HG03442 (cell line): ENCODE measurements around the gene KRT71.

Source experiments
- ATAC-seq: cut with Tn5 transposase; IDR thresholded peaks from one replicate; pipeline ENCODE4 v1.9.1; 2021; ENCODE audit warnings: mild to moderate bottlenecking, moderate library complexity; ENCODE audit not compliant: unreplicated experiment

The KRT71 gene

DNA sequence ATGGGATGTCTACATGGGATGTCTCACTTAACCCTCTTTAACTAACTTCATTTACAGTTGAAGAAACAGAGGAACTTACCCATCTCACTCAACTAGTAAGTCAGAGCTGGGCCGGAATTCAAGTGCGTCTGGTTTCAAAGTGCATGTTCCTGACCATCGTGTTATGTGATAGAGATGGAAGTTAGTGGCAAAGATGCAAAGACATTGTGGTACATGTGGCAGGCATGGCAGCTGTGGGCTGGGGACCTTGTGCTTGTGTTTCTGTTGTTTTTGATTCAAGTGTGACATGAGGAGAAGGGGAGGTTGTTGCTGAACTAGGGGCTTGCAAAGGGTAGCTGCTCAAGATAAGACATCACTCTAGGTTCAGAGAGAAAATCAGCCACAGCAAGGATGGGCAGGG is 23.0 kb upstream of the KRT71 start:
- no peak for ATAC-seq

DNA sequence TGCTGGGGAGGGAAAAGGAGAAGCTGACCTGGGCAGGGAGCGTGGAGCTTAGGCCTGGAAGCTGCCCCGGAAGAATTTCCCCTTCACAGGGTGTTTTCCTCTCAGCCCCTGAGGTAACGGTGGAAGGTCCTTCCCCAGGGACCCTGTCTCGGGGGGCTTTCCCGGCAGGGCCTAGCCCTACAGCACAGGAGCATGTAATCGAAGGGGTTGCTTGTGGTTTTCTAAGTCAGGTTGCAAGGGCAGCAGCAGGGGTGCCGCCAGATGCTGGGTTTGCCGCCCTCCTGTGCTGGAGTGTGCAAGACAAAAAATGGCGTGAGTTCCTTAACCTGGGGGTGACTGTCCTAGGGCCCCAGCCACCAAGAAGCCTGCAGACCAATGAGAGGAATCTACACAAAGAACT is 22.3 kb upstream of the KRT71 start:
- ATAC-seq = no peak

DNA sequence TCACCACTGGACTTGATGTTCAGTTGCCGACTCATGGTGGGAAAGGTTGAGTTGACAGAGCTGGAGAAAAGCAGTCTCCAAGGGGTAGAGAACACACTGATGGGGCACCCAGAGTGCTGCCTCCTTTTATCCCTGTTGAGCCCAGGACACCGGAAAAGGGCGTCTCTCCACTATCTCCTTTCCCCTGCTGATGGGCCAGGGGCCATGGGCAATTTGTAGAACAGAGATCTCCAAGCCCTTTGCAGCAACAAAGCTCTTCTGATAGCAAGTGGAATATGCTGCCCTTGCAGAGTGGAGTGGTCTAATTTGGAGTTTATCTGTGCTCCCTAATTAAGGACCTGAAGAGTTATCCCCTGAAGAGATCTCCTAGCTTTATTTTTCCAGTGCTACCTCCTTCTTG is 20.8 kb upstream of the KRT71 start, which contains the start of gene KRT74:
TSS of gene KRT74 (minus strand) at position 101 of the 400 bp plus-strand sequence. CDS start at position 35, 66 bp downstream.
- no peak for ATAC-seq

DNA sequence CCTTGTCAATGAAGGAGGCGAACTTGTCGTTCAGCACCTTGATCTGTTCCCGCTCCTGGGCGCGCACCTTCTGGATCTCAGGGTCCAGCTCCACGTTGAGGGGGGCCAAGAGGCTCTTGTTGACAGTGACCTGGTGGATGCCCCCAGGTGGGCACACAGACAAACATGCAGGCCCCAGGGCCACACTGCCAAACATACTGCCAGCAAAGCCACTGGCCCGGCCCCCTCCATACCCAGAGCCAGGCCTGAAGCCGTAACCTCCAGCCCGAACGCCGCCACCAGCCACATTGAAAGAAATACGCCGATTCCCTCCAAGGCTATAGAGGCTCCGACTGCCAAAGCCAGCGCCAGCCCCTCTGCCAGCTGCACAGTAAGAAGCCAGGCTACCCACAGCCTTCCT is 20.4 kb upstream of the KRT71 start:
- no peak for ATAC-seq

DNA sequence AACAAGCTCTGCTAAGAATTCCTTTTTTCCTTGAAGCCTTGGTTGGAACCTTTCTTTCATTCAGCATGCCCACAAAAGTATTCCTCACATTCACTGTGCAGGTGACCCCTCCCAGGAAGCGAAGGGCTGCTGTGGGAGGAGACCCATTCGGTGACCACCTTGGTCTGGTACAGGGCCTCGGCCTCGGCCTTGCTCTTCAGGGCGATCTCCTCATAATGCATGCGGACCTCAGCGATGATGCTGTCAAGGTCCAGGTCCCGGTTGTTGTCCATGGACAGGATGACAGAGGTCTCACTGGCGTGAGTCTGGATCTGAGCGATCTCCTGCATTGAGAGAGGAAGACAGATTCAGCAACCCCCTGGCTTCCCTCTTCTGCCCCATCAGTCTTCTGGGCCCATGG is 17.6 kb upstream of the KRT71 start:
- ATAC-seq = no peak

DNA sequence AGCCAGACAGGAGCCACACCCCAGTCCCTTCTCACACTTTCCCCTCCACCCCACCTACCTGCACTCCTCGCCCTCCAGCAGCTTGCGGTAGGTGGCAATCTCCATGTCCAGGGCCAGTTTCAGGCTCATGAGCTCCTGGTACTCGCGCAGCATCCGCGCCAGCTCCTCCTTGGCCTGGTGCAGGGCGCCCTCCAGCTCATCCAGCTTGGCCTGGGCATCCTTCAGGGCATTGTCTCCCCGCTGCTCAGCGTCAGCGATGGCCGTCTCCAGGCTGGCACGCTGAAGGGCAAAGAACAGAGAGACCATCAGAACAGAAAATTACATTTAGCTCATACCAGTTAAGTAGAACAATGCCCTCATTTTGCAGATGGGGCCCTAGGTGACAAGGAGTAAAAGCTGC is 15.2 kb upstream of the KRT71 start:
- no peak for ATAC-seq

DNA sequence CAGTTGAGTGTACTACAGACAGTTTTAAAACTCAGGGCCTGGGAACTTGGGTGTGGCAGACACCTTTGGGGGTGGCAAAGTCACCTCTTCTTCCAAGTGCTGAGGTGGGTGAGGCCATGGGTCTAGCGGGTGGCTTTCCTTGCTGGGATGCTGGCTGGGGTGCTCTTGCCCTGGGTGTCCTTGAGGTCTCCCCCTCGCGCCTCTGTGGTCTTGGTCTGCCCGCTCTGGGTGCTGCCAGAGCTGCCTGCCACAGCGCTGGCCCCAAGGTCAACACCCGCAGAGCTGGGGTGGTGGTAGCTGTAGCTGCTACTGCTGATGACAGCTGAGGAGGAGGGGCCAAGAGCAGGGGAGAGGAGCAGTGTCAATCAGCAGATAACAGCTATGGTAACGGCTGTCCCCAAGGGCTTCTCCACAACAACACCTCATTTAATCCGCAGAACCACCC is 13.9 kb upstream of the KRT71 start:
- ATAC-seq = no peak

DNA sequence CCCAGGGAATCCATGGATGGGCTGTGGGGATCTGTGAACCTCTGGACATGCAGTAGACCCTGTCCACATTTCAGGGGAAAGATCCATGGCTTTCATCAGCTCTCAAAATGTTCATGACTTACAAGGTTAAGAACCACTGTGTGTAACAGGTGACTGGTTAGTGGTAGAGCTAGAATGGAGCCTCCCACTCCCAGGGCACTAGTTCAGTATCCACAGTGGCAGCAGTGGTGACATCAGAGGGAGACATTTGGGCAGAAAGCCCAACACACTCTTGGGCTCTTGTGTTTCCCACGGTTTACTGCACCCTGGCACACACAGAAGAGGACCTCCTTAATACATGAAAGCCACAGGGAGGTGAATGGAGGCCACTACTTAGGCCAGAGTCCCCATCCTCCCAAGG is 11.6 kb upstream of the KRT71 start:
- no peak for ATAC-seq

DNA sequence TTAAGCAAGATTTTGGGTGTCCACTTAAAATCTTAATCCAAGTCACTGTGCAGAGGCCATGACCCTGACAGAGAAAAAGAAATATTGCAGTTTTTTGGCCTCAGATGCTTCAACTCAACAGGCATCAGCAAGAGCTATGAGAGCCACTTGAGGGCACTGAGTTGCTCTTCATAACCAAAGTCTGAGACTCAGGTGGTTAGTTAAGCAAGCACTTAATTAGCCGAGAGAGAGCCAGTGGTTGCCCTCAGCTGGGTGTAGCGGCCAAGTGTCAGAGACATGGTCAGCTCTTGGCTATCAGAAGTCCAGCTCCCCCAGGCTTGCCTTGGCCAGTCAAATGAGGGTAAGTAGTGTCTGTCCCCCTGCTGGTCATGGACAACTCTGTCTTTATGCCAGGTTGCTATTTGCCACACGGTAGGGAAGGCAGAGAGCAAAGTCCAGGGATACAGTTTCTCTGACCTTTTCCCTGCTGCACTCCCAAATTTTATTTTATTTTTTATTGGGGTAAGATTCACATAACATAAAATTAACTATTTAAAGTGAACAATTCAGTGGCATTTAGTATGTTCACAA is 9.0 kb upstream of the KRT71 start:
- ATAC-seq = no peak

DNA sequence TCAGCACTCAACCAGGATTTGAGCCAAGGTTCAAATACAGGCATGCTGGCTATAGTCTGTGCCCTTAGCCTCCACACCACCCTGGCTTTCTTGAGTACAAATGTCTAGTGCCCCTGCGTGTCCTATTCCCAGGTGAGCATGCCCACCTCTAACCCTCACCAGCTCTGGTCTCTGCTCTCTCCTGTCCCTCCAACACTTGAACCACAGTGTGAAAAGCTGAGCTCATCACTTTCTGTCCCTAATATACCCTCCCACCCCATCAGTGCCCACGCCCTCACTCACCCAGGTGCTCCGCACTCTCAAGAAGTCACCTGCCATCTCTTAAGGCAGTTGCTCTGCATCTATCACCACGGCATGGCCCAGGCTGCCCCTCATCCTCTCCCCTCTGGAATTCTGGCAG is 7.0 kb upstream of the KRT71 start:
- ATAC-seq = no peak

DNA sequence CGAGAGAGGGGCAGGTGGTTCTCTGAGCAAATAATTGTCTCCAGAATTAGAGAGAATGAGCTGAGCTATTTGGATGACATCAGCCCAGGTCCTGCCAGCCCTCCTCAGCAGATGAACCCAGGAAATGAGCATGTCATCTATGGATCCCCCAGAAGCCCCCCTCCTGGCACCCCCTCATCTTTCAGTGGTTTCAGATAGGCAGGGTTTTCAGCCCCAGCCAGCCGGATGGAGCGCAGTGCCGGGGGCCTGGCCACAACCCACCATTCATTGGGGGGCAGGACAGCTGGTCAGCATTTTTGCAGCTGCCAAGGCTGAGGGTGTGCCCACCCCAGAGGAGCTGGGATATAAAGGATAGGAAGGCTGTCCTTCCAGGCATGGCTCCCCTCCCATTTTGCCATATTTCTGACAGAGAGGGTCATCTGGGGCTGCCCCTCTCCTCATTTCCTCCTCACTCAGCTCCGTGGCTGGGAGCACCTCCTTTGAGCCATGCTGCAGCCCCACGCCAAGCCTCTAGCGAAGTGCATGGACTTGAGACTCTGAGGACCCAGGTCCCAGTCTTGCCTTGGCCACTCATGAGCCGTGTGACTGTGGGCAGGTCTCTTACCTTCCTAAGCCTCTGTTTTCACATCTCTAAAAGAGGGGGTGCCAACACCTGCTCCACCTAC is 6.0 kb upstream of the KRT71 start:
- no peak for ATAC-seq

DNA sequence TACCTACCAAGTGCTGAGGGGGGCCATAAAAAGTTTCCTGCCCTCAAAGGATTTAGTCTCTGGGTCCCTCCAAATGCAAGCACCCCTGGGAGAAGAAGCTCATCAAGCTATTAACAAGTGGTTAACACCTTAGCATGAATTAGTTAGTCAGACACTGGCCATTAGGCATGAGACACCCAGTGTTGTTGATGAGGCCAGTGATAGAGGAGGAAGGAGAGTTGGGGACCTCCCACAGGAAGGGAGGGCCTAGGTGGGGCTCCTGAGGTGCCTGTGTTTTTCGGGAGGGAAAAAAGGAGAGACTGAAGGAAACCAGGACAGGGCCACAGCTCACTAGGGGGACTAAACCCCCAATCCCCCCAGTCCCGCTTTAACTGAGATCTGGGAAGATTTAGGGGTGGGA is 4.5 kb upstream of the KRT71 start:
- ATAC-seq = no peak

DNA sequence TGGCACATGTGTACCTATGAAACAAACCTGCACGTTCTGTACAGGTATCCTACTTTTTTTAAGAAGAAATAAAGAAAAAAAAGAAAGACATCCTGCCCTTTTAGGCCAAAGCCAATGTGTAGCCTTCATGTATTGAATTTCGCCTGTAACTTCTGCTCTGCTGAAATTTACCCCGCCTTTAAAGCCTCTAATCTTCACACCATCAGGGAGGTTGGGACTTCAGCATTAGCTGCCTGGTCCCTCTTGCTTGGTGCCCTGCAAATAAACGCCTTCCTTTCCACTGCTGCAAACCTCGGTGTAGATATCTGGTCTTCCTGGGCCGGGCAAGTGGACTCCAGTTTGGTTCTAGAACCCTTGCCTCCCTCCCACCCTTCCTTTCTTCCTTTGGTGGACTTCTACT is 2.6 kb upstream of the KRT71 start:
- no peak for ATAC-seq

DNA sequence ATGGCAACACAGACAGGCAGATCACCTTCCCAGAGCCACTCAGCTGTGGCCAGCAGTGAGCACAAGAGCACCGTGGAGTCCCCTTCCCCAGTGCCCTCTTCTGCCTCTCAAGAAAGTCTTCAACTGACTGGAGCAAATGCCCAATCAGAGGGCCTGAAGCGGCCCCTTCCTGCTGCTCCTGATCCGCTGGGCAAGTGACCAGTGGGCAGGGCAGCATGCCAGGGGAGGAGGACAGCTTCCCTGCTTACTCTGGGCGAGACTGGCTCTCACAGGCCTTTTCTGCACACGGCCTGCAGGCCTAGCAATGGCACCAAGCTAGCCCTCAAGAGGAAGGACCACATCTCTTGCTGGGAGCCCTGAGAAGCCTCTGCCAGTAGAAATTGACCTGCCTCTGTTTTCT is 890 bp downstream of the KRT71 start:
- no peak for ATAC-seq

DNA sequence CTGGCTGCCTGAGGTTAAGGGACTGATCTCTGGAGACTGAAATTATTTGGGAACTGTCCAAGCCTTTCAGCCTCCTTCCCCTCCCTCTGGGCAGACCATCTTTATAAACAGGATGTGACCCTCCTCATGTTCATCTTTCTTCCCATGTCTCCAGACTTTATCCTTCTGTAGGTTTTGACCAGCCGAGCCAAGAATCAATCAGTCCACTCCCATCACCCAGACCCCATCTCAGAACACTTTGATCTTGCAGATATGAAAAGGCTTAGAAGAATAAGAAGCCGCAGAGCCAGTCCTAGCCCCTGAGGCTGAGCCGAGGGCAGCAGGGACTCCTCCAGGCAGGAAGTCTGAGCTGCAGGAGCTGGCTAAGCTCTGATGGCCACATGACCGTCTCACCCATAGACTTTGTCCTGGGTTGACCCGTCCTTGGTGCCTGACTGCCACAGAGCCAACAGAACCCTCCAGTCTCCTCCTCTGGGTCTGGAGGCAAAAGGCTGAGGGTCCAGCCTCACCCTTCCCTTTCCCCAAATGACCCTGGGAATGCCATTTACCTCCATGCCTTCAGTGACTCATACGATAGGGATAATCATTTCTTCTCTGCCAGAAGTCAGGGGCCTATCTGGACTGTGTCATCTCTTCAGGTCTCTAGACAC is 1.6 kb downstream of the KRT71 start:
- no peak for ATAC-seq

DNA sequence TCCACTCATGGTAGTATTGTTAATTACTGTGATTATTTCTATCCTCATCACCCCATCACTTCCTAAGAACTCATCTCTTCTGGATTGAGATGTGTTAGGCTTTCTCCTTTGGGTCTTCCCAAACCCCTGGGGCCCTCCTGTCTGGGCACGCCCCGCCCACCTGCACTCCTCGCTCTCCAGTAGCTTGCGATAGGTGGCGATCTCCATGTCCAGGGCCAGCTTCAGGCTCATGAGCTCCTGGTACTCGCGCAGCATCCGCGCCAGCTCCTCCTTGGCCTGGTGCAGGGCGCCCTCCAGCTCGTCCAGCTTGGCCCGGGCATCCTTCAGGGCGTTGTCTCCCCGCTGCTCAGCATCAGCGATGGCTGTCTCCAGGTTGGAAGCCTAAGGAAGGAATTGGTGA is 6.8 kb downstream of the KRT71 start:
- ATAC-seq = no peak

DNA sequence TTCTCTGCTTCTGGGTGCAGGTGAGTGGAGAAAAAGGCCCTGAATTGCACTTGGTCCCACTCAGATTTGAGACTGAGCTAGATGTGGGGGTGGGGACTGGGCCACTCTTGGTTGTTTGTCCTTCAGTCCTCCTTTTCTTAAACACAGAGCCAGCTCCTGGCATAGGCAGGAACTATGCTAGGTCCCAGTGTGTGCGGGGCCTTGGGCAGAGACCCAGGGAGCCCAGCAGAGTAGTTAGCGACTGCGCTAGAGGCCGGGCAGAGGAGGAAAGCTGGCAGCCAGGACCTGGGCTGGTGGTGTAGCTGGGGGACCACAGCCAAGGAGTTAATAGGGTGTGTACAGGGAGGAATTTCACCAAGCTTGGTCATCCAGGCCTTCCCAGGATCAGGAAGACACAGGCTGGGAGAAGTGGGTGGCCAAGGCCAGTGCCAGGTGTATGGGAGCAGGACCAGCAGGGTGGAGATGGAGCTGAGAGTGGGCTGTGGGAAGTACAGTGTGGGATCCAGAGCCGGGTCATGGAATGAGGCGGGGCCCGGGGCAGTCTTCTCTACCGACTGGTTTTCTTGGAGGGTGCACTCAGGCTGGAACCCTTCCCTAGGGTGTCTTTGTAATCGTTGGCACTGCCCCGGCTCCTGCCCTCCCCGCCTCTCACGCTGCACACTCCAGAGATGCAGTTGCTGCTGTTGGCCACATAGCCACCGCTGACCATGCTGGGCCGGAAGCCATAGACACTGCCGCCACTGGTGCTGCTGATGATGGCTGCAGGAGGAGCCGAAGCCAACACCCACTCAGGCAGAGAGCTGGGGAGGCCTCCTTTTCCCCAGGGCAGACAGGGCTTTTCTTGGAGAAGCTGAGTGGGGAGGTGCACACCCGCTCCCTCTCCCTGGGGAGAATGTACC is 8.7 kb downstream of the KRT71 start:
- ATAC-seq = no peak

DNA sequence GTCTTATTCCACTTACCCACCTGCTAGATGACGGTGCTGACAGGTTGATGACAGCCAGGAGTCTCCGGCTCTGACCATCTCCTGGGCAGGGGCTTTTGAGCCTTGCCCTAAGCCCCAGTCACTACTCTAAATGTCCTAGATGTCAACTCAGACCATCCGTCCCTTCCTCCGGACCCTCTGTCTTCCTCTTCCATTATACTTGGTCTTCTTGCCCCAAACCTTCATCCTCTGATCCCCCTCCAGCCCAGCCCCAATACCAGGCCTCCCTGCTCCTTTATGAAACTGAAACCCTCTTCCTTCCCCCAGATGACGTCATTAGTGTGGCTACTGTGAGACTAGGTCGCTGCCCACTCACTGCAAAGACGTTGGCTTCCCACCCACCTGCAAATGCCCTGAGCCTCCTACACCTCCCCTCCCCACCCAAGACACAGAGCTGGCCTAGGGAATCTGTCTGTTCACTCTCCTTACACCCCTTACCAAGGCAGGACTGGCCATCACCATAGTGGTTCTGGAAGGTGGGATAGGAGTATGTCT is 10.1 kb downstream of the KRT71 start:
- ATAC-seq = no peak

DNA sequence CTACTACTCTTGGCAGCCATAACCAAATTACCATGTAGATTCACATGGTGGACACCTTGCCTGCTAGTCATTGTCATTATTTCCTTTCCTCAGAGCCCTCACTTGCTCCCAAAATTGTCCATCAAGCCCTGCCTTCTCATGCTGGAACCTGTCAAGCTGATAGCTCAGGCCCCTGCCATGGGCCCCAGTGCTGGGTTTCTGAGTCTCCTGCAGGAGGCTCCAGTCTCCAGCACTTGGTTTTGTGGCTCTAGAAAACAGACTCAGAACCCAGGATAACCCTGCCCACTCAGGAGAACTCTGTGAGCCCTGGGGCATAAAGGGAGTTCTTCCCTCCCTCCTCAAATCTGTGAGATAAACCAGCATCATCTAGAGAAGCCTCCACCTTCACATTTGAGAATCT is 10.8 kb downstream of the KRT71 start:
- no peak for ATAC-seq

DNA sequence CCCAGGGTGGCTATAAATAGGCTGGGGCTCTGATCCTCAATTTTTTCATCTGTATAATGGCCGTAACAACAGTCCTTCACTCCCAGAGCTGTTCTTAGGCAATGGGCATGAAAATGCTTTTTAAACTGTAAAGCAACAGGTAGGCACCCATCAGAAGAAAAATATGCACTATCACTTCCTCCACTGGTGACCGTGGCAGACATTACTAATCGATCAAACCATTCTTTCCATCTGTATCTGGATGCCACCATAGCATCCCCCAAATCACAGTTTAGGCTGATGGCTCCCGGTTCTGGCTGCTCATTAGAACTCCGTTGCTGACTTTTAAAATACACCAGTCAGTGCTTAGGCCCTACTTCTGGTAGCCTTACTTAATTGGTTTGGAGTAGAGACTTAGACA is 11.2 kb downstream of the KRT71 start:
- no peak for ATAC-seq

DNA sequence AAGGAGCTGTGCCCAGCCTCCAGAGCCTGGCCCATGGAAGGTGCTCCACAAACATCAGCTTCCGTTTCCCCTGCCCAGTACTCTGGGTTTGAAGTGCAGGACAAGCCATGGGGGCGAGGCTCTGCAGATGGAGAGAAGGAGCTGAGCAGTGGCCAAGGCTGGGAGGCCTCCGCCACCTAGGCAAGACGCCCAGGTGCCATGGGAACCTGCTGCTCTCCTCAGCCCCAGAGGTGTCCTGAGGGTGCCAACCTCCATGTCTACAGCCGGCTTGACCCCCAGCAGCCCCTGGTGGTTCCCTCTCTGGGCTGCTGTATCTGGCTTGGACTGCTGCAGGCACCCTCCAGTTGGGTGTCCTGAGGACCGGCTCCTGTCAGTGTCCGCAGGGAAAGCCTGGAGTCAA is 12.4 kb downstream of the KRT71 start:
- no peak for ATAC-seq
